HCT116 (cell line): Measurements from ENCODE around the gene PINK1. TPM values are rescaled to one million over a fixed set of nuclear protein-coding genes. Genes with fewer than 3 reads are reported as not detected.
"Not testable (repeated sequence)": the region's sequence is repeated elsewhere in the genome, so short reads cannot be mapped to it uniquely, and the experiment has no call there.

Experiments
- ATAC-seq: fragments of 200-7000 bp; cut with Tn5 transposase; 2 replicates; pipeline ENCODE4 v1.9.1; 2020; ENCODE audit warnings: mild to moderate bottlenecking, moderate library complexity
- BruUV-seq: library from RNA; stranded (reverse); fragments of 400-500 nt; replicated peaks from 2 replicates; lab custom pipeline; 2021; lab: Mats Ljungman, UMichigan
- CTCF ChIA-PET: fragments of 300-600 bp; sonication (Branson Sonifier 250); formaldehyde crosslinking; loops from one replicate; lab custom pipeline; 2021; ENCODE audit warnings: antibody characterized with exemption; lab: Charles Lee
- POLR2A ChIA-PET: fragments of 300-600, 350-600 bp; sonication (Branson Sonifier 250); formaldehyde crosslinking; loops from one replicate; lab custom pipeline; 2021; ENCODE audit warnings: antibody characterized with exemption; lab: Charles Lee
- RAD21 ChIA-PET, 2 experiments: fragments of 300-600 bp; sonication (Branson Sonifier 250); formaldehyde crosslinking; loops; one replicate each; lab custom pipeline; 2023; ENCODE audit warnings: low total read pairs in 2 of 2; ENCODE audit not compliant: uncharacterized antibody in 2 of 2, unreplicated experiment in 2 of 2, low non-redundant PET in 1 of 2; lab: Charles Lee
- DNase-seq: peaks from one replicate; pipeline ENCODE4 v3.0.0-alpha.2; 2010; ENCODE audit warnings: low read depth, low spot score
- H2AFZ ChIP-seq: fragments of 200-600 bp; shearing (Covaris generic), sonication (generic); 2 replicates; pipeline ENCODE4 v1.6.1; 2017; ENCODE audit warnings: low read depth, mixed run types, mixed read lengths, antibody characterized with exemption, low read length; ENCODE audit not compliant: poor library complexity, severe bottlenecking
- H3K27ac ChIP-seq: 2 replicates; pipeline ENCODE4 v1.5.1; 2012; ENCODE audit warnings: low read depth, low read length
- H3K27me3 ChIP-seq: fragments of 200-600 bp; sonication (generic); 2 replicates; pipeline ENCODE4 v1.6.1; 2016; ENCODE audit warnings: mixed run types, low read length, mixed read lengths; ENCODE audit not compliant: insufficient read depth
- H3K36me3 ChIP-seq, 2 experiments: fragments of 200-500 bp in 1 of 2; fragments of 200-600 bp in 1 of 2; sonication (Bioruptor generic) in 1 of 2; sonication (generic) in 1 of 2; 2 replicates each; pipeline versions ENCODE4 v1.5.1 to v1.6.1; 2014 to 2016; ENCODE audit warnings: low read length in 2 of 2, inconsistent platforms in 1 of 2, mixed read lengths in 1 of 2, mixed run types in 1 of 2; ENCODE audit not compliant: insufficient read depth in 2 of 2, control insufficient read depth in 1 of 2
- H3K4me1 ChIP-seq, 2 experiments: fragments of 200-600 bp in 1 of 2; sonication (generic) in 1 of 2; 2 replicates each; pipeline versions ENCODE4 v1.5.1 to v1.6.1; 2012 to 2017; ENCODE audit warnings: low read length in 2 of 2, inconsistent platforms in 1 of 2, mild to moderate bottlenecking in 1 of 2, mixed read lengths in 1 of 2, mixed run types in 1 of 2, moderate library complexity in 1 of 2; ENCODE audit not compliant: insufficient read depth in 2 of 2, control insufficient read depth in 1 of 2
- H3K4me2 ChIP-seq: fragments of 200-600 bp; sonication (generic); 2 replicates; pipeline ENCODE4 v1.6.1; 2017; ENCODE audit warnings: mixed run types, low read length, mixed read lengths
- H3K4me3 ChIP-seq, 2 experiments: fragments of 200-600 bp in 1 of 2; sonication (generic) in 1 of 2; replicated peaks in 1 of 2; 2 replicates each; pipeline ENCODE4 v1.5.1; 2011 to 2016; ENCODE audit warnings: low read length in 2 of 2, control low read depth in 1 of 2, low read depth in 1 of 2, mild to moderate bottlenecking in 1 of 2, mixed read lengths in 1 of 2, mixed run types in 1 of 2
- H3K79me2 ChIP-seq: fragments of 200-600 bp; sonication (generic); 2 replicates; pipeline ENCODE4 v1.6.1; 2017; ENCODE audit warnings: mild to moderate bottlenecking, mixed run types, low read length, moderate library complexity, mixed read lengths; ENCODE audit not compliant: insufficient read depth
- H3K9ac ChIP-seq: fragments of 200-600 bp; sonication (generic); 2 replicates; pipeline ENCODE4 v1.6.1; 2016; ENCODE audit warnings: low read length, mixed read lengths
- H3K9me2 ChIP-seq: fragments of 200-600 bp; sonication (generic), shearing (Covaris generic); 2 replicates; pipeline ENCODE4 v1.6.1; 2017; ENCODE audit warnings: mixed run types, mild to moderate bottlenecking, moderate library complexity; ENCODE audit not compliant: insufficient read depth
- H3K9me3 ChIP-seq, 2 experiments: fragments of 200-500 bp in 1 of 2; fragments of 200-600 bp in 1 of 2; sonication (Bioruptor generic) in 1 of 2; sonication (generic) in 1 of 2; 2 replicates each; pipeline ENCODE4 v1.6.1; 2014 to 2017; ENCODE audit warnings: low read length in 2 of 2, mixed read lengths in 2 of 2, inconsistent platforms in 1 of 2, low read depth in 1 of 2, mild to moderate bottlenecking in 1 of 2, mixed run types in 1 of 2, moderate library complexity in 1 of 2; ENCODE audit not compliant: control insufficient read depth in 1 of 2, insufficient read depth in 1 of 2
- H4K20me1 ChIP-seq: fragments of 200-600 bp; sonication (generic), shearing (Covaris generic); 2 replicates; pipeline ENCODE4 v1.6.1; 2017; ENCODE audit warnings: mixed run types, mild to moderate bottlenecking, moderate library complexity; ENCODE audit not compliant: insufficient read depth
- CEBPB ChIP-seq: IDR thresholded peaks from 2 replicates; pipeline ENCODE4 v1.6.1; 2012; ENCODE audit warnings: low read depth
- ELF1 ChIP-seq: IDR thresholded peaks from 2 replicates; pipeline ENCODE4 v1.6.1; 2012; ENCODE audit warnings: low read depth, borderline replicate concordance
- SP1 ChIP-seq: IDR thresholded peaks from 2 replicates; pipeline ENCODE4 v1.6.1; 2012; ENCODE audit warnings: low read depth
- YY1 ChIP-seq: IDR thresholded peaks from 2 replicates; pipeline ENCODE4 v1.6.1; 2011; ENCODE audit warnings: low read length, low read depth, moderate library complexity, mild to moderate bottlenecking; ENCODE audit not compliant: insufficient replicate concordance; ENCODE audit errors: extremely low read depth
- ZFX ChIP-seq: fragments of 450-650 bp; IDR thresholded peaks from 2 replicates; pipeline ENCODE4 v1.6.1; 2017
- intact Hi-C: fragments of 100-400 bp; cut with micrococcal nuclease; formaldehyde crosslinking; loops from 2 replicates; pipeline ENCODE4 v1.10.0; 2022
- total RNA-seq: library from RNA; stranded (reverse); gene quantifications from one replicate; pipeline ENCODE4 v1.2.1, GENCODE V29; 2021; ENCODE audit not compliant: unreplicated experiment
- TF ChIP-seq, protein P1 (sequence below): IDR thresholded peaks from 2 replicates; pipeline ENCODE4 v1.6.1; 2011; ENCODE audit warnings: mild to moderate bottlenecking, low read length, moderate library complexity; ENCODE audit not compliant: insufficient replicate concordance; ENCODE audit errors: extremely low read depth

The PINK1 gene
- total RNA-seq, 1 experiment from 2014 or later: 29.4 TPM

DNA sequence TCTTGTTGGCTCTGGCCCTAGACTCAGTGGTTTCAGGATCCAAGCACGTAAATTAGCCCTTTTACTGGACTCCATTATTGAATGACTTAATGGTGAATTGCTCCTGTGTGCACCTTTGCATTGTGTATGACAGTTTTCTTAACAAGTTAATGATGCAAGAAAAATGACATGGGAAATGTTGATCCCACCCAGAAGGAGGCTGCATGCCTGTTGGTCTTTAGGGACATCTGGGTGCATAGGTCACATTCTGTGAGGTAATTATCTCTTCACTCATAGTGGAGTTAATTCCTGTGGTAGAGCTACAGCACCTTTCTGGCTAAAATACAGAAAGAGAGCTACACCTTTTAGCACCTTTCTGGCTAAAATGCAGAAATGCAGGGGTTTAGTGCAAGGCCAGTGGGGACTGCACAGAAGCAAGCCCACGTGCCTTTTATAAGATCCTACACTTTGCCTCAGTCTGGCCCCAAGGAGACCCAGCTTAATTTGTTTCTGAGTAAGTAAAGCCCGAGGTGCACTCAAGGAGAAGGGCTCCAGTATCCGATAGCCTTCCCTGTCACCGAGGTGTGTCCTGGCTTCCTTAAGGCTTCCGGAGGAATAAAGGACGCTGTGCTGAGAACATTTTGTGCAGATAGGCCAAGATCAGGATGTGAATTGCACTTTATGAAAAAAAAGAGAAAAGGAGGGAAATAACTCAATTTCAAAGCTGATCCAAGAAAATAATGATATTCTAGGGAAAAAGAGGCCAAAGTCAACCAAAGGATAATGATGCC is 26.3 kb upstream of the PINK1 start:
- BruUV-seq, DNase-seq, RAD21 ChIA-PET, CTCF ChIA-PET, H3K4me2 ChIP-seq, H3K27me3 ChIP-seq, H3K79me2 ChIP-seq, intact Hi-C loops, H2AFZ ChIP-seq, H3K27ac ChIP-seq, H3K36me3 ChIP-seq, H3K9ac ChIP-seq, H3K9me2 ChIP-seq, POLR2A ChIA-PET, ATAC-seq, H3K9me3 ChIP-seq, H4K20me1 ChIP-seq, H3K4me3 ChIP-seq: not testable (repeated sequence)
- H3K4me1 ChIP-seq: peaks cover 20 to 49% of the 10 kb centered on the region in 2 experiments

GRCh38 chr1:20609541-20609940 is 23.7 kb upstream of the PINK1 start:
- no peak for ATAC-seq

More at GRCh38 chr1:20609541-20609940, 23.7 kb upstream of the PINK1 start:
- Histone ChIP-seq H2AFZ (no peak overlapping the region), H3K4me2 (no peak overlapping the region), H3K4me3 (no peak overlapping the region), H3K9me2 (no peaks in the 10 kb centered on the region), H3K79me2 (no peaks in the 10 kb centered on the region), H3K9me3 (no peaks in the 10 kb centered on the region), H4K20me1 (no peaks in the 10 kb centered on the region), H3K27ac (no peak overlapping the region), H3K9ac (no peak overlapping the region), H3K4me1 (peaks cover 32 to 53% of the 10 kb centered on the region in 2 experiments), H3K36me3 (no peaks in the 10 kb centered on the region), H3K27me3 (no peaks in the 10 kb centered on the region)
- no TSS peak for BruUV-seq
- TF ChIP-seq YY1 (no peak), SP1 (no peak), ZFX (no peak), CEBPB (no peak), ELF1 (no peak)
- TF ChIP-seq, protein P1, sequence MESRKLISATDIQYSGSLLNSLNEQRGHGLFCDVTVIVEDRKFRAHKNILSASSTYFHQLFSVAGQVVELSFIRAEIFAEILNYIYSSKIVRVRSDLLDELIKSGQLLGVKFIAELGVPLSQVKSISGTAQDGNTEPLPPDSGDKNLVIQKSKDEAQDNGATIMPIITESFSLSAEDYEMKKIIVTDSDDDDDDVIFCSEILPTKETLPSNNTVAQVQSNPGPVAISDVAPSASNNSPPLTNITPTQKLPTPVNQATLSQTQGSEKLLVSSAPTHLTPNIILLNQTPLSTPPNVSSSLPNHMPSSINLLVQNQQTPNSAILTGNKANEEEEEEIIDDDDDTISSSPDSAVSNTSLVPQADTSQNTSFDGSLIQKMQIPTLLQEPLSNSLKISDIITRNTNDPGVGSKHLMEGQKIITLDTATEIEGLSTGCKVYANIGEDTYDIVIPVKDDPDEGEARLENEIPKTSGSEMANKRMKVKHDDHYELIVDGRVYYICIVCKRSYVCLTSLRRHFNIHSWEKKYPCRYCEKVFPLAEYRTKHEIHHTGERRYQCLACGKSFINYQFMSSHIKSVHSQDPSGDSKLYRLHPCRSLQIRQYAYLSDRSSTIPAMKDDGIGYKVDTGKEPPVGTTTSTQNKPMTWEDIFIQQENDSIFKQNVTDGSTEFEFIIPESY: no peak
- no peak for DNase-seq
- ChIA-PET RAD21 (no interaction called here), POLR2A (no interaction called here), CTCF (no interaction called here)
- intact Hi-C loops: no loop called here
